ENCODE data around the gene SPOCK1.
"Not testable (repeated sequence)": the region's sequence is repeated elsewhere in the genome, so short reads cannot be mapped to it uniquely, and the experiment has no call there.

SPOCK1 gene

GRCh38 chr5:137504916-137505315 is 5.8 kb upstream of the SPOCK1 start:
- Mint-ChIP-seq H3K9me3 (no peaks in the 10 kb centered on the region), H3K4me3 (no peak overlapping the region), H3K4me1 (no peaks in the 10 kb centered on the region), H3K27ac (no peak overlapping the region), H3K27me3 (ENCODE audit: low read depth) (peaks cover 10% of the 10 kb centered on the region), H3K36me3 (ENCODE audit: low read depth) (no peaks in the 10 kb centered on the region)
- TF ChIP-seq CTCF (IDR thresholded peaks at IDR 0.05; ENCODE audit: unreplicated experiment in 3 of 3): no peak

GRCh38 chr5:137503456-137503855 is 4.3 kb upstream of the SPOCK1 start:
- H3K27me3 Mint-ChIP-seq (ENCODE audit: low read depth): peaks cover 10% of the 10 kb centered on the region
- no peak for TF ChIP-seq CTCF (IDR thresholded peaks at IDR 0.05; ENCODE audit: unreplicated experiment in 3 of 3)
- H3K27ac Mint-ChIP-seq: no peak overlapping the region
- H3K9me3 Mint-ChIP-seq: no peaks in the 10 kb centered on the region
- no peak overlapping the region for H3K4me3 Mint-ChIP-seq
- H3K4me1 Mint-ChIP-seq: no peaks in the 10 kb centered on the region
- no peaks in the 10 kb centered on the region for H3K36me3 Mint-ChIP-seq (ENCODE audit: low read depth)

- Mint-ChIP-seq H3K36me3 (ENCODE audit: low read depth) (no peaks in the 10 kb centered on the region), H3K4me3 (no peak overlapping the region), H3K27me3 (ENCODE audit: low read depth) (peaks cover 18% of the 10 kb centered on the region), H3K4me1 (peaks cover 3% of the 10 kb centered on the region), H3K27ac (no peak overlapping the region), H3K9me3 (no peaks in the 10 kb centered on the region)
- TF ChIP-seq CTCF (IDR thresholded peaks at IDR 0.05; ENCODE audit: unreplicated experiment in 3 of 3): no peak
Observed at GRCh38 chr5:137502632-137503031, 3.5 kb upstream of the SPOCK1 start.

GRCh38 chr5:137501846-137502406 is 2.8 kb upstream of the SPOCK1 start:
- Mint-ChIP-seq H3K27me3 (ENCODE audit: low read depth) (peaks cover 25% of the 10 kb centered on the region), H3K4me3 (no peak overlapping the region), H3K27ac (no peak overlapping the region), H3K9me3 (no peaks in the 10 kb centered on the region), H3K4me1 (peaks cover 7% of the 10 kb centered on the region), H3K36me3 (ENCODE audit: low read depth) (no peaks in the 10 kb centered on the region)
- no peak for TF ChIP-seq CTCF (IDR thresholded peaks at IDR 0.05; ENCODE audit: unreplicated experiment in 3 of 3)

GRCh38 chr5:137501226-137501625 is 2.1 kb upstream of the SPOCK1 start:
- Mint-ChIP-seq H3K9me3 (no peaks in the 10 kb centered on the region), H3K4me3 (no peak overlapping the region), H3K4me1 (peaks cover 14% of the 10 kb centered on the region), H3K36me3 (ENCODE audit: low read depth) (no peaks in the 10 kb centered on the region), H3K27ac (no peak overlapping the region), H3K27me3 (ENCODE audit: low read depth) (peaks cover 32% of the 10 kb centered on the region)
- no peak for TF ChIP-seq CTCF (IDR thresholded peaks at IDR 0.05; ENCODE audit: unreplicated experiment in 3 of 3)

- H3K27me3 Mint-ChIP-seq (ENCODE audit: low read depth): peaks cover 34% of the 10 kb centered on the region
- no peak overlapping the region for H3K27ac Mint-ChIP-seq
- H3K9me3 Mint-ChIP-seq: no peaks in the 10 kb centered on the region
- H3K4me1 Mint-ChIP-seq: peaks cover 15% of the 10 kb centered on the region
- peak overlapping the region in 1 of 3 experiments; percentile 18 for H3K4me3 Mint-ChIP-seq
- TF ChIP-seq CTCF (IDR thresholded peaks at IDR 0.05; ENCODE audit: unreplicated experiment in 3 of 3): no peak
- no peaks in the 10 kb centered on the region for H3K36me3 Mint-ChIP-seq (ENCODE audit: low read depth)
Observed at GRCh38 chr5:137500615-137501225, 1.6 kb upstream of the SPOCK1 start.

- H3K27ac Mint-ChIP-seq; H3K36me3 Mint-ChIP-seq (ENCODE audit: low read depth); H3K9me3 Mint-ChIP-seq; H3K4me3 Mint-ChIP-seq: not testable (repeated sequence)
- Mint-ChIP-seq H3K4me1 (peaks cover 15% of the 10 kb centered on the region), H3K27me3 (ENCODE audit: low read depth) (peaks cover 35% of the 10 kb centered on the region)
Observed at GRCh38 chr5:137499506-137499847, 351 bp upstream of the SPOCK1 start.
